HepG2 (cell line): Measurements from ENCODE around the gene SAC3D1. TPM values are rescaled to one million over a fixed set of nuclear protein-coding genes. Genes with fewer than 3 reads are reported as not detected.
A peak's percentile ranks its signal among the peaks of the same experiment; 100 is the strongest.

Experiments used
- AFF4 ChIP-seq: sonication (generic); formaldehyde crosslinking; IDR thresholded peaks from 2 replicates; pipeline ENCODE4 v1.4.0; 2020; ENCODE audit warnings: missing genetic modification reagents
- CREM ChIP-seq, 2 experiments: sonication (generic) in 1 of 2; formaldehyde crosslinking in 1 of 2; IDR thresholded peaks; 2 replicates each; pipeline versions ENCODE4 v1.4.0 to v1.6.1; 2016 to 2020; ENCODE audit warnings: antibody characterized with exemption in 1 of 2, mild to moderate bottlenecking in 1 of 2, missing genetic modification reagents in 1 of 2
- FOXM1 ChIP-seq: sonication (generic); formaldehyde crosslinking; IDR thresholded peaks from 2 replicates; pipeline ENCODE4 v1.5.0; 2020; ENCODE audit warnings: missing genetic modification reagents
- GPN1 ChIP-seq: sonication (generic); formaldehyde crosslinking; IDR thresholded peaks from 2 replicates; pipeline ENCODE4 v1.5.1; 2020; ENCODE audit warnings: missing genetic modification reagents, borderline replicate concordance
- IRX3 ChIP-seq: sonication (generic); formaldehyde crosslinking; IDR thresholded peaks from 2 replicates; pipeline ENCODE4 v1.8.1; 2023; ENCODE audit warnings: mild to moderate bottlenecking, low read depth, missing genetic modification reagents, borderline replicate concordance
- KAT2B ChIP-seq: fragments of 150-350 bp; IDR thresholded peaks from 2 replicates; pipeline ENCODE4 v1.6.1; 2014; ENCODE audit warnings: low read depth, low read length, borderline replicate concordance
- MIER3 ChIP-seq: IDR thresholded peaks from 2 replicates; pipeline ENCODE4 v1.6.1; 2016; ENCODE audit warnings: missing compliant biosample characterization, borderline replicate concordance
- PHF8 ChIP-seq: sonication (generic); formaldehyde crosslinking; IDR thresholded peaks from 2 replicates; pipeline ENCODE4 v1.5.0; 2020; ENCODE audit warnings: missing genetic modification reagents
- SPEN ChIP-seq: sonication (generic); formaldehyde crosslinking; IDR thresholded peaks from 2 replicates; pipeline ENCODE4 v1.5.1; 2020; ENCODE audit warnings: low read depth, mild to moderate bottlenecking, missing genetic modification reagents
- SUZ12 ChIP-seq: fragments of 150-350 bp; IDR thresholded peaks from 2 replicates; pipeline ENCODE4 v1.6.1; 2014; ENCODE audit warnings: low read depth, low read length
- THAP8 ChIP-seq: sonication (generic); formaldehyde crosslinking; IDR thresholded peaks from 2 replicates; pipeline ENCODE4 v1.5.1; 2020; ENCODE audit warnings: missing genetic modification reagents, mild to moderate bottlenecking, borderline replicate concordance
- ZFP36 ChIP-seq: fragments of 150-350 bp; IDR thresholded peaks from 2 replicates; pipeline ENCODE4 v1.6.1; 2018; ENCODE audit warnings: borderline replicate concordance, low read length, low read depth; ENCODE audit not compliant: partially characterized antibody
- ZGPAT ChIP-seq: IDR thresholded peaks from 2 replicates; pipeline ENCODE4 v1.6.1; 2016; ENCODE audit warnings: mild to moderate bottlenecking
- ZNF207 ChIP-seq: fragments of 450-650 bp; IDR thresholded peaks from 2 replicates; pipeline ENCODE4 v1.6.1; 2016; ENCODE audit warnings: antibody characterized with exemption, borderline replicate concordance
- ZNF263 ChIP-seq: sonication (generic); formaldehyde crosslinking; IDR thresholded peaks from 2 replicates; pipeline ENCODE4 v1.4.0; 2020; ENCODE audit warnings: missing genetic modification reagents
- polyA plus RNA-seq, 8 experiments: library from polyadenylated mRNA; depleted of rRNA in 3 of 8; stranded (reverse) in 7 of 8; unstranded in 1 of 8; fragments of >200 nt; fragmentation: Illumina TruSeq in 4 of 8; extraction: Trizol in 4 of 8; gene quantifications; 2 replicates each; pipeline versions ENCODE4 v1.2.1 to v1.2.3, GENCODE V29; 2011 to 2016; ENCODE audit warnings: low read depth in 4 of 8, missing spikeins in 1 of 8, mixed read lengths in 1 of 8; ENCODE audit not compliant: insufficient read depth in 1 of 8
- total RNA-seq, 5 experiments: library from RNA; depleted of rRNA; stranded (reverse); fragments of >200 nt; fragmentation: Illumina TruSeq; extraction: Trizol; gene quantifications; 2 replicates each; pipeline ENCODE4 v1.2.3, GENCODE V29; 2016; ENCODE audit warnings: low read depth in 1 of 5
- TF ChIP-seq, protein P1 (sequence below): sonication (generic); formaldehyde crosslinking; IDR thresholded peaks from 2 replicates; pipeline ENCODE4 v1.4.0; 2020; ENCODE audit warnings: missing genetic modification reagents, mild to moderate bottlenecking, borderline replicate concordance
- TF ChIP-seq, protein P2 (sequence below): sonication (generic); formaldehyde crosslinking; IDR thresholded peaks from 2 replicates; pipeline ENCODE4 v1.5.0; 2020; ENCODE audit warnings: mild to moderate bottlenecking, missing genetic modification reagents

The SAC3D1 gene
- total and polyA plus RNA-seq, 2 of the 13 experiments (the other 11 are each of a cell fraction or from before 2014, with no cell fraction given) = 7.4 to 36.3 TPM

- no peak for TF ChIP-seq AFF4
- TF ChIP-seq ZFP36 = no peak
- TF ChIP-seq ZNF207 = no peak
- TF ChIP-seq SPEN = no peak
- TF ChIP-seq CREM (IDR thresholded peaks at IDR 0.05) = peak; percentile 24; the same call in 1 of the 2 replicates
- TF ChIP-seq CREM (CRISPR knock-in tag; IDR thresholded peaks at IDR 0.05) = no peak
- TF ChIP-seq, protein P1, sequence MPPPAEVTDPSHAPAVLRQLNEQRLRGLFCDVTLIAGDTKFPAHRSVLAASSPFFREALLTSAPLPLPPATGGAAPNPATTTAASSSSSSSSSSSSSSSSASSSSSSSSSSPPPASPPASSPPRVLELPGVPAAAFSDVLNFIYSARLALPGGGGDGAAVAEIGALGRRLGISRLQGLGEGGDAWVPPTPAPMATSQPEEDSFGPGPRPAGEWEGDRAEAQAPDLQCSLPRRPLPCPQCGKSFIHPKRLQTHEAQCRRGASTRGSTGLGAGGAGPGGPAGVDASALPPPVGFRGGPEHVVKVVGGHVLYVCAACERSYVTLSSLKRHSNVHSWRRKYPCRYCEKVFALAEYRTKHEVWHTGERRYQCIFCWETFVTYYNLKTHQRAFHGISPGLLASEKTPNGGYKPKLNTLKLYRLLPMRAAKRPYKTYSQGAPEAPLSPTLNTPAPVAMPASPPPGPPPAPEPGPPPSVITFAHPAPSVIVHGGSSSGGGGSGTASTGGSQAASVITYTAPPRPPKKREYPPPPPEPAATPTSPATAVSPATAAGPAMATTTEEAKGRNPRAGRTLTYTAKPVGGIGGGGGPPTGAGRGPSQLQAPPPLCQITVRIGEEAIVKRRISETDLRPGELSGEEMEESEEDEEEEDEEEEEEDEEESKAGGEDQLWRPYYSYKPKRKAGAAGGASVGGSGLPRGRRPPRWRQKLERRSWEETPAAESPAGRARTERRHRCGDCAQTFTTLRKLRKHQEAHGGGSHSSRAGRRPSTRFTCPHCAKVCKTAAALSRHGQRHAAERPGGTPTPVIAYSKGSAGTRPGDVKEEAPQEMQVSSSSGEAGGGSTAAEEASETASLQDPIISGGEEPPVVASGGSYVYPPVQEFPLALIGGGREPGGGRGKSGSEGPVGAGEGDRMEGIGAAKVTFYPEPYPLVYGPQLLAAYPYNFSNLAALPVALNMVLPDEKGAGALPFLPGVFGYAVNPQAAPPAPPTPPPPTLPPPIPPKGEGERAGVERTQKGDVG (CRISPR knock-in tag) = peak; percentile 53; the same call in 1 of the 2 replicates
- TF ChIP-seq MIER3 = peak; percentile 69; the same call in 1 of the 2 replicates
- TF ChIP-seq PHF8 (CRISPR knock-in tag) = peak; percentile 65
- no peak for TF ChIP-seq FOXM1 (CRISPR knock-in tag)
- TF ChIP-seq, protein P2, sequence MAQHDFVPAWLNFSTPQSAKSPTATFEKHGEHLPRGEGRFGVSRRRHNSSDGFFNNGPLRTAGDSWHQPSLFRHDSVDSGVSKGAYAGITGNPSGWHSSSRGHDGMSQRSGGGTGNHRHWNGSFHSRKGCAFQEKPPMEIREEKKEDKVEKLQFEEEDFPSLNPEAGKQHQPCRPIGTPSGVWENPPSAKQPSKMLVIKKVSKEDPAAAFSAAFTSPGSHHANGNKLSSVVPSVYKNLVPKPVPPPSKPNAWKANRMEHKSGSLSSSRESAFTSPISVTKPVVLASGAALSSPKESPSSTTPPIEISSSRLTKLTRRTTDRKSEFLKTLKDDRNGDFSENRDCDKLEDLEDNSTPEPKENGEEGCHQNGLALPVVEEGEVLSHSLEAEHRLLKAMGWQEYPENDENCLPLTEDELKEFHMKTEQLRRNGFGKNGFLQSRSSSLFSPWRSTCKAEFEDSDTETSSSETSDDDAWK (CRISPR knock-in tag) = no peak
- TF ChIP-seq THAP8 (CRISPR knock-in tag) = no peak
- TF ChIP-seq IRX3 (CRISPR knock-in tag) = no peak
- no peak for TF ChIP-seq SUZ12
- TF ChIP-seq GPN1 (CRISPR knock-in tag) = no peak
- TF ChIP-seq KAT2B = no peak
- TF ChIP-seq ZGPAT (CRISPR knock-in tag) = peak; percentile 89
- TF ChIP-seq ZNF263 (CRISPR knock-in tag) = peak; percentile 99
Measured at GRCh38 chr11:64996710-64997380, 44.2 kb upstream of the SAC3D1 start, which contains the start of gene BATF2 (continued).
